ENCODE measurements around the gene HIC2.
"Not testable (repeated sequence)": the region's sequence is repeated elsewhere in the genome, so short reads cannot be mapped to it uniquely, and the experiment has no call there.

HIC2 gene

DNA sequence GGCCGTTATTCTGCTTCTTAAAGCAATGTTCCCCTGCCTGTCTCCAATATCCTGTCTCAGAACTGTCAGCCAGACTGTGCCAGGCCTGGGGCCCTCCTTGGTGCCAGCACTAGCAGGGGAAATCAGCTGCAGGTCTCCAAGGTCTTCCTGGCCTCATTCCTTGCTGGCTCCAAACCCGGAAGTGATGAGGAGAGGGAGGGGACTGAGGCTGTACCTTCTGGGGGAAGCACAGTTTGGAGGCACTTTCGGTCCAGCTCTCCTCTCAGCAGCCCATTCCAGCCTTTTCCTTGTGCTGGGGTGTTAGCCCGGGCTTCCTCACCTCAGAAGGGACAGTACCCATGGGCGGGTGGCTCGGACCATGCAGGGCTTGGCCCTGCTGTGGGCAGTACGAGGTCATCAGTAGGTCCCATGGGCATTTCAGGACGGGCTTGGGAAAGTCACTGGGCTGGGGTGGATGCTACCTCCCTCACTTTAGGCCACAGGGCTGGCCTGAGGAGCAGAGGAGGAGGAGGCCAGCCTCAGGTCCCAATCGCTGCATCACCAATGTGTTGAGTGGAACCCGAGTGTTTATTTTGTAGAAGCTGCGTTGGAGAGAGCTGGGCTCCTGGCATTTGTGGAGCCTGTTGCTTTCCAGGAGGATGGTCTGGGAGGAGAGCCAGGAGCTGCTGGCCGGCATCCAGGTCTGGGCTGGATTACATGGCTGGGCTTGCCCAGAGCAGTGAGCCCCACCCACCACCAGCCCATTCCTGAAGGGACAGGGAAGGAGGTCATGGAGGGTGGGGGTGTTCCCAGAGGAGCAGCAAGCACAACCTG is 19.0 kb downstream of the HIC2 start:
- DNase-seq = not testable (repeated sequence)

DNA sequence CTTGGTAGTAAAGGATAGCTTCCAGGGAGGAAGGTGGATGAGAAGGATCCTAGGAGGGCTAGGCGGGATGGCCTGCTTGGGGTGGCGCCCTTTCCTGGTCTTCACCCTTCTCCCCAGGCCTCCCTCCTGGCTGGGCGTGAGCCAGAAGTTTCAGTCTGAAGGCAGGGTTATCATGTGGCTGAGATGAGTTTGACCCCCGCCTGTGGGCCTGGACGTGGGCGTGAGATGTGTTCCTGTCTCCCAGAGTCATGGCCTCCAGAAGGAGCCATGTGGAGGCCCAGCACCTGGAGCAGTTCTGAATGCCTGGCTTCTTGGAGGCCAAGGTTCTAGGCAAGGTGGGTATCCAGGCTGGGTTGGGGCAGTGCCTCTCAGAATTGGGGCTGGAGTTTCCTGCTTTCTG is 20.8 kb downstream of the HIC2 start:
- not testable (repeated sequence) for DNase-seq

DNA sequence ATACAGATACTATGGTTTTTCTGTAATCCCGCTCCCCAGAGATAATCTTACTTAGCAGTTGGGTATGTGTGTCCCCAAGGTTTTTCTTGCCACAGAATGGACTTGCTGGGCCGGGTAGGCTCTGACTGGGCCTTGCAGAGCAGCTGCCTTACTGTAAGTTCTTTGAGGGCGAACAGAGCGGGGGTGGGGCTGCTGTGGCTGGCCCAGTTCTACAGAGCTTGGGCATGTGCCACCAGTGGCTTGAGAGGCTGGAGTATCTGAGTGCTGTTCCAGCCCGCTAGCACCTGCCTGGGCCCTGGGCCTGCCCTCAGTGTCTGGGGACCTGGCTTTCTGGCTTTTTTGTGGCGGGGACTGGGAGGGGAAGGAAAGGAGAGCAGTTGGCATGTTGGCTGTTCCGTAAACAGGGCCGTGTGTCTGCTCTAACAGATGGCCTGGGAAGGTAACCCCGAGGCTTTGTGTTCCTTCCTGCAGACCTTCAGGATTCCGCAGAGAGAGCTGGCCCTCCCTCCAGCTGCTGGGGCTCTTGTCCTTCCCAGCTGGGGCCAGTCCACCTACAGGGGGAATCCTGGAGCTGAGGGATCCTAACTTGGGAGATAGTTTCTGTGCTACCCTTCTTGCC is 23.0 kb downstream of the HIC2 start:
- not testable (repeated sequence) for DNase-seq

DNA sequence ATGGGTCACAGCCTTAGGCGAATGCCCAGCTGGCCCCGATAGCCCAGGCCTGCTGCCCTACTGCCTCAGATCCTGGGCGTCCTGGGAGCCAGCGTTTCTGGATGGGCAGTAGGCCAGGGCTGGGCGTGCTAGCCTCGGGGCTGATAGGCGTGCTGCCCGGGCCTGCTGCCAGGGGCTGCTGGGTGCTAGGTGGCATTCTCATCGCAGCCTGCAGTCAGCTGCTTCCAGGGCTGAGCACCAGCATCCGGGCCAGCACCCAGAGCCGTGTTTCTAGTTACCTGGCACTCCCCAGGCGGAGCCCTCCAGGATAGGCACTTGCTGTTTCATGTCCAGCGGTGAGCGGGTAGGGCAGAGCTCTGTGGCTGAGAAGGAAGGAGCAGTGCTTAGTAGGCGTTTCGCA is 23.5 kb downstream of the HIC2 start:
- DNase-seq = not testable (repeated sequence)

DNA sequence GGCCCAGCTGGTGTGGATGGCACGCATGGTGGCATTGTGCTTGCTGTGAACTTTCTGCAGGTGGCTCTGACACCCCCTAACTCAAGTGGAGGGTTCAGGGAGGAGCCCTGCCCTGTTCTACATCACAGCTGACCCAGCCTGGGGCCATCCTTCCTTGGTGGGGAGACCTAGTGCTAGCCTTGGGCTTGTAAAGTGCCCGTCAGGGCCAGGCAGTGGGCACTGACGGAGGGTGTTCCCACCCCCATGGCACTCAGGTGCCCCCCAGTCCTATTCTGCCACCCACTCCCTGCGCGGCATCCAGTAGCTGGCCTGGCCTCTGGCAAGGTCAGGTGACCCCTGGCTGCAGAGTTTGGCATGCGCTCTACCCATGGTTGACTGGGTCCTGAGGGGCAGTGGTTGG is 24.0 kb downstream of the HIC2 start:
- DNase-seq = not testable (repeated sequence)

DNA sequence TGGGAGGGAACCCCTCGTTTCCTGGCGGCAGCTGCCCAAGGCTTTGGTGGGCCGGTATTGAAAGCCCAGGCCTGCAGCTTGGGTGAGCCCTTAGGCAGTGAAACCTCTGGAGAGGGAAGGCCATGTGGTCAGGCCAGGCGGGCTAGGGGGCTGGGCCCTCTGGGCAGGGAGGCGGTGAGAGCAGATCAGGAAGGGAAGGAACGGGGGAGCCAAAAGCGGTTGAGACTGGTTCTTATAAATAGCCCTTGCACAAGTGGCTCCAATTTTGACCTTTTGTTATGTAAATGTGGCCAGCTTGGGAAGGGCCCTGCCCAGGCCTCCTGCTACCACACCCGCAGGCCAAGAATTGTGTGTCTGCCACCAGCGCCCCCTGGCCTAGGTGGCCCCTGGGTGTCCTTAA is 25.0 kb downstream of the HIC2 start:
- not testable (repeated sequence) for DNase-seq

DNA sequence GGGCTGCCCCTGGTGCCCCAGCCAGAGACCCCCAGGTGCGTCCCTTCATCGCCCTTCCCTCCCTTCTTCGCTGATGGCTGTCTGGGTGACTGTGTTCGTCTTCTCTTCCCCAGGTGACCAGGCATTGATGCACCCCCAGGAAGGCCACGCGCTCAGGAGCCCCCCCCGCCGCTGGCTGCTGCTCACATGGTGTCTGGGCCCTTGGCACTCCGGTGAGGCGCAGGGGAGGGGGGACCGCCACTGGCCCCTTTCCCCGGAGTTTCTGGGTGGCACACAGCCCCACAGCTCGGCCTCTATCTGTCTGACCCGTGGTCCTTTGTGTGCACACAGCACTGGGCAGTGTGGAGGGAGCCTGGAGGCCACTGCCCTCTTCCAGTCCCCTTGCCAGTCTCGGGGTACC is 25.5 kb downstream of the HIC2 start:
- peak; percentile 39 for DNase-seq

DNA sequence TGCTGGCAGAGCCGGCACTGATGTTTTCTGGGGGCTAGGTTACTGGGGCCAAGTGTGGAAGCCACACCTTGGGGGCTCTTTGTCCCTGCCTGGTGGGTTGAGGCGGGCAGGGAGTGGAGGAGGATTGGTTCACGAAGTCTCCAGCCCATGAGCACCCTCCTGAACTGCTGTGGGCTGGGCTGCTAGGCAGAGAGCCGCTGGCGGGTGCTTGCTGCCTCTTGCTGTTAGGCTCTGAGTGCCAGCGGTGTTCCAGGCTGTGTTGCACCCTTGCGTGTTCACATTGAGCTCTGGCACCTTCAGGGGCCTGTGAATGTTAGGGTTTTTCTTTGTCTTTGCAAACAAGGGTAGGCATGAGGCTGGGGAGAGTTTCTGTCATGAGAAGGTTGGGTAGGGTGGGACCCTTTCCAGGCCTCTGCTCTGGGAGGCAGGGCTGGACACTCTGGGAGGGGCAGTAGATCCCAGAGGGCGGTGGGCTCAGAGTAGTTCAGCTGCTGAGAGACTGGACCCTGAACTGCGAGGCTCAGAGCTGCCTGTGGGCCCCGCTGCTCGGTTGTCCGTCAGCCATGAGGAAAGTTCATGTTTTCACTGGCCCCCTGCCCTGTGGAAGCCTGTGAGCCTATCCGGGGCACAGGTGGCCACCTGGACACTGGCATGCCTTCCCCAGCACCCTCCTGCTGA is 26.0 kb downstream of the HIC2 start:
- DNase-seq = peak; percentile 35

DNA sequence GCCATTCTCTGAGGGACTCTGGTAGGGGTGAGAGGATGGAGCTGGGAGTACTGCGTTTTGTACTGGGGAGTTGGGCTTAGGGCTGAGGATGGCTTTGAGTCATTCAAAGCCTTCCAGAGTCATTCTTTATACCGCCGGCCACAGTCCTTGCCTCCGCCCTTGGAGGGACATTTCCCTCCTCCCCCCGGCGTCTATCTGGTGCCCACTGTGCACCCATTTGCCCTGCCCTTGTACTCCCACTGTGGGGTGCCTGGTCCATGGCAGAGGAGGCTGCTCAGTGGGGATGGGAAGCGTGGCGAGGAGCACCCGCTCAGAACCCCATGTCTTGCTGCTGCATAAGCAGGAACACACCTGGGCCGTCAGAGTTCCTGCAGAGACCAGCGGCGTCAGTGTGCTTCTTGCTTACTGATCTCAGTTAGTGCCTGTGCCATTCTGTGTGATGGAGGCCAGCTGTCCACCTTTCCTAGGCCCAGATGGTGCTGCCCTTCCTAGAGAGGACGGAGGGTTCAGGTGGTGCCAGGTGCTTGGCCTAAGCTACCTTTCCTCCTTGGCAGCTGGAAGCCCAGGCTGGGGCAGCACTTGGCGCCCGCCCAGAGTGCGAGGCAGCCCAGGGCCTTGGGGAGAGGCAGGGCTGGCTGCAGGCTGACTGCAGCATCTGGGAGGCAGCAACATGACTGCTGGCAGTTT is 26.7 kb downstream of the HIC2 start:
- peak; percentile 34 for DNase-seq

DNA sequence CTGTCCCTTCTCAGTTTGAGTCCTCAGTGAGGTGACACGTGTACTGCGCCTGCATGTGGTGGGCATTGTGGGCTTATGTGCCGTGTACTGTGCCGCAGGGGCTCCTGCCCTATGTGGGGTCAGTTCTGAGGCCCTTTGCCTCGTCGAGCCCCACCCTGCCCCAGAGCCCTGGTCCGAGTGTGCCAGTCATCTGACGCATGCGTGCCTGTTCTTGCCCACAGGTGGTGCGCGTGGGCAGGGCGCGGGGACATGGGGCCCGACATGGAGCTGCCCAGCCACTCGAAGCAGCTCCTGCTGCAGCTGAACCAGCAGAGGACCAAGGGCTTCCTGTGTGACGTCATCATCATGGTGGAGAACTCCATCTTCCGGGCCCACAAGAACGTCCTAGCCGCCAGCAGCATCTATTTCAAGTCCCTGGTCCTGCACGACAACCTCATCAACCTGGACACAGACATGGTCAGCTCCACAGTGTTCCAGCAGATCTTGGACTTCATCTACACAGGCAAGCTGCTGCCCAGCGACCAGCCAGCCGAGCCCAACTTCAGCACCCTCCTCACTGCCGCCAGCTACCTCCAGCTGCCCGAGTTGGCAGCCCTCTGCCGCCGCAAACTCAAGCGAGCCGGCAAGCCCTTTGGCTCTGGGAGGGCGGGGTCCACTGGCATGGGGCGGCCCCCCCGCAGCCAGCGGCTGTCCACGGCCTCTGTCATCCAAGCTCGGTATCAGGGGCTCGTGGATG is 27.7 kb downstream of the HIC2 start:
- peak; percentile 42 for DNase-seq

DNA sequence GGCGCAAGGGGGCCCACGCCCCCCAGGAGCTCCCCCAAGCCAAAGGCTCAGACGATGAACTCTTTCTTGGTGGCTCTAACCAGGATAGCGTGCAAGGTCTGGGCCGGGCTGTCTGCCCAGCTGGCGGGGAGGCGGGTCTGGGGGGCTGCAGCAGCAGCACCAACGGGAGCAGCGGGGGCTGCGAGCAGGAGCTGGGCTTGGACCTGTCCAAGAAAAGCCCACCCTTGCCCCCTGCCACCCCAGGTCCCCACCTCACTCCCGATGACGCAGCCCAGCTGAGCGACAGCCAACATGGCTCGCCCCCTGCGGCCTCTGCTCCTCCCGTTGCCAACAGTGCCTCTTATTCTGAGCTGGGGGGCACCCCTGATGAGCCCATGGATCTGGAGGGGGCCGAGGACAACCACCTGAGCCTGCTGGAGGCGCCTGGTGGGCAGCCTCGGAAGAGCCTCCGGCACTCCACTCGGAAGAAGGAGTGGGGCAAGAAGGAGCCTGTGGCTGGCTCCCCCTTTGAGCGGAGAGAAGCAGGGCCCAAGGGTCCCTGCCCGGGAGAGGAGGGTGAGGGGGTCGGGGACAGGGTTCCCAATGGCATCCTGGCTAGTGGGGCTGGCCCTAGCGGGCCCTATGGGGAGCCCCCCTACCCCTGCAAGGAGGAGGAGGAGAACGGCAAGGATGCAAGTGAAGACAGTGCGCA is 28.4 kb downstream of the HIC2 start:
- peak; percentile 40 for DNase-seq

DNA sequence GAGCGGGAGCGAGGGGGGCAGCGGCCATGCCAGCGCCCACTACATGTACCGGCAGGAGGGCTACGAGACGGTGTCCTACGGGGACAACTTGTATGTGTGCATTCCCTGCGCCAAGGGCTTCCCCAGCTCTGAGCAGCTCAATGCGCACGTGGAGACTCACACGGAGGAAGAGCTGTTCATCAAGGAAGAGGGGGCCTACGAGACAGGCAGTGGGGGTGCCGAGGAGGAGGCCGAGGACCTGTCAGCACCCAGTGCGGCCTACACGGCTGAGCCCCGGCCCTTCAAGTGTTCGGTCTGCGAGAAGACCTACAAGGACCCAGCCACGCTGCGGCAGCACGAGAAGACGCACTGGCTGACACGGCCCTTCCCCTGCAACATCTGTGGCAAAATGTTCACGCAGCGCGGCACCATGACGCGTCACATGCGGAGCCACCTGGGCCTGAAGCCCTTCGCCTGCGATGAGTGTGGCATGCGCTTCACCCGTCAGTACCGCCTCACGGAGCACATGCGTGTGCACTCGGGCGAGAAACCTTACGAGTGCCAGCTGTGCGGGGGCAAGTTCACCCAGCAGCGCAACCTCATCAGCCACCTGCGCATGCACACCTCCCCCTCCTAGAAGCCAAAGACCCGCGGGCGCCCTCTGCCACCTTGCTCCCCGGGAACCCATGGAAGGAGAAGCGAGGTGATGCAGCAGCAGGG is 29.1 kb downstream of the HIC2 start:
- DNase-seq = peak; percentile 41

DNA sequence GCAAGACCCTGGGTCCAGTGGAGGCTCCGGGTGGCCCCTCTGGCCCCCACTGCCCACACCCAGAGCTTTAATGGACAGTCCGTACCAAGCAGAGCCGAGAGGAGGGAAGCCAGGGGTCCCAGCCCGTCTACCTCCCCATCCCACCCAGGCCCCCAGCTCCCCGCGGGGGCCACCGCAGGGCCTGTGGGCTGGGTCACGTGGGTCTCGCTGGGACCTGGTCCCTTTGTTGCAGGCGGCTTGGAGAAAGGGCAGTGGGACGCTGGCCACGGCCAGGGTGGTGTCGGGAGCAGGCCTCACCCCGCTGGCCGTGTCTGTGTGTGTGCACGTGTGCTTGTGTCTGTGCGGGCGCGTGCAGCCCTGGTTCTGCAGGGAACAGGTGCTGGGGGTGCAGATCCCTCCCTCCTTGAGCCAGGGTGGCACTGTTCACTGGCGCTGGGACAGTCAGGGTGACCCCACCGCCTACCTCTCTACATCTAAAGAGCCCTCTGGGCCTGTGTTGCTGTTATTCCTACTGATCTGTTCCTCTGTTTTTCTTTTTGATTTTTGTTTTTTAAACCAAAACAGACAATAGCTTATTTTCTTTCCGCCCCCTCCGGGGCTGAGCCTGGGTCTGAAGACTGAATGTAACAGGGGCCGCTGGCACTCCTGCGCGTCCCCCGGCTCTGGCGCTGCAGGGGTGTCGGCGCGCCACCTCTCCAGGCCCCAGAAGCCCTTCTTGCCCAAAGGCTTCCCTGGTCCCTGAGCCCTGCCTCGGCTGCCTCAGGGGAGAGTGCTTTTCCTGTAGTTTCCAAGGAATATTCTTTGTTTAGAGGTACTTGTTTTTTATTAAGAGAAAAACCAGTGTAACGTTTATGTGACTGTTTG is 29.9 kb downstream of the HIC2 start:
- DNase-seq = peak; percentile 40

DNA sequence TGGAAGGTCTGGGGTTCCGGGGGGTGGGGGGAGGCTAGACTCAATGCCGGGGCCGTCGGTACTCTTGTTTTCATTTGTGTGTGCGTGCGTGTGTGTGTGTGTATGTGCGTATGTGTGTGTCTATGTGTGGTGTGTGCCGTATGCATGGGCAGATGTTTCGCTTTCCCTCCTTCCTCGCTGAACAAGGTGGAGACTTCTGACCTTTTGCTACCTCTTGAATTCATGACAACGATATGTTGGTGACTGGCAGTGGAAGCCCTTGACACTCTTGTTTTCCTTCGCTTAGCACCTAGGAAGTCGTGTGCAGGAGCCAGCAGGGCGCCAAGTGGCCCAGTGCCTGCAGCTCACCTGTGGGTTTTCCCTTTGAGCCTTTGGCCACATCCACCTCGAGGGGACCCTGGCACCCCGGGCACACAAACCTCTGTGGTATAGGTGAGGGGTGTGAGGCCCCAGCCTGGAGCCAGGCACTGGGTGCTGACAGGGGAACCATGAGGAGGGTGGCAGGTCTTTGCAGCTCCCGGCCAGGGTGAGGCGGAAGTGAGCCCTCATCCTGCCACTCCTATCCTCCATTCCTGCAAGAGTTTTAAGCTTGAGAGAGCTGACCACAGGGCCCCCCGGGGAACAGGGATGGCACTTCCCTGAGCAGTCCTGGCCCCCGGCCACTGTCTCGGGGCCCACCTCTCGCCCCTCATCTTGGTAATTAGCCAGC is 30.7 kb downstream of the HIC2 start:
- DNase-seq = peak; percentile 51

DNA sequence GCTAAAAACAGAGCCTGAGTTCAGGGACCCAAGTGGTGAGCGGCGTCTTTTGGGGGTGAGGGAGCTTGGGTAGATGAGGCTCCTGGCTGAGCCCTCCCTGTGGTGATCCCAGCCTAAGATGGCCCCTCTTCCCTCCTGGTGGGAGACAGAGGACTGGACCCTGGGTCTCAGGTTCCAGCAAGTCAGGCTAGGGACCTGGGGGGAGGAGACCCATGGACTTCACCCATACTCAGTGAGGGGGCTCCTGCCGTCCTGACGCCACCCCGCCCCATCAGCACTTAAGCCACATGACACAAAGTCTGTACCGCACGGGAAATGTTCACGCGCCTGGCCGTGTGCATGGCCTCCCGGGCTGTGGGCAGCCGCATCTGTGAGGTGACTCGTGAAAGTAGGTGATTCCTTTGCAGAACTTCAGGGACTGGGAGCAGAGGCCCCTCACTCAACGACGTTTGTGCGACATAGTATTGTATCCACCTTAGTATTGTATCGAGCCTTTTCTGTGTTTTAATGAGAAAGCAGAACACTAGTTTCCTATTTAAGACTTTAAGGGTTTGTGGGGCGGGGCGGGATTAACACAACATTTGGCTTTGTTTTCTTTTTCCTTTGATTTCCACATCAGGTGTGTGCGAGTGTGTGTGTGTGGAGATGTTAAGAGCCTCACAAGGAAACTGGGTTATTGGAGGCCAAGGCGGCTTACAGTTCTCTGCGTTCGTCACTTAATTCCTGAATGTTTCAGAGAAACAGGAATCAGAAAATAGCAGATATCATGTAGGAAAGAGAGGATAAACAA is 31.7 kb downstream of the HIC2 start:
- DNase-seq = peak; percentile 25

DNA sequence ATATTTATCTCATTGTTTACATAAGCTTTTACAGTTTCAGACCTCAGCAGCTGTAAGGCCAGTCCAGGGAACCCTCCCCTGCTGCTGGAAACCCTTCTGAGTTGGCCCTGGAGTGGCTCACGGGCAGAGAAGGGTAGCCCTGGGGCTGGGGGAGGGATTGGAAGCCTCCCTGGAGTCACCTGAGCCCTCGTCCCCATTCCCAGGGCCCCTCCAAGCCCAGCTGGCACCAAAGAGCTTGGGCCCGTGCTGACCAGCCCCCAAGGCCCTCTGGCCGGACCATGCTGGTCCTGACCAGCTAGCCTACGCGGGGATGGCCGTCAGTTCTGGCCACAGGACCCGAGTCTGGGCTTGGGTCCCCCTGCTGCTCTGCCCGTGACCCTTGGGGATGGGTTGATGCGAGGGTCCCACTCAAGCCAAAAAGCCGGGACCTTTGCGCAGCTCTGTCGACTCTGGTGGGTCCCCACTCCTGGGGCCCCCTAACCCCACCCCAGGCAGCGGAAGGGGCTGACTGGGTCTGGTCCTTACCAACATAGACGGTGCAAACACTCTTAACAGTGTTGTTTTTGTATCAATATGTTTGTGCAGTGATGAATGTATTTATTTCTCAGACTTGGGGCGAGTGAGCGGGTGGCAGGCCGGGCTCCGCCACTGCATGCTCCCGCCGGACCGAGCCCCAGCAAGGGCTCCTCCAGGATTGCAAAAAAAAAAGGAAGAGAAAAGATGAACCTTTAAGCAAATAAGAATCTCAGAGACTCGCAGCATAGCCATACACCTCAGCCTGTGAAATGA is 32.6 kb downstream of the HIC2 start:
- no peak for DNase-seq

DNA sequence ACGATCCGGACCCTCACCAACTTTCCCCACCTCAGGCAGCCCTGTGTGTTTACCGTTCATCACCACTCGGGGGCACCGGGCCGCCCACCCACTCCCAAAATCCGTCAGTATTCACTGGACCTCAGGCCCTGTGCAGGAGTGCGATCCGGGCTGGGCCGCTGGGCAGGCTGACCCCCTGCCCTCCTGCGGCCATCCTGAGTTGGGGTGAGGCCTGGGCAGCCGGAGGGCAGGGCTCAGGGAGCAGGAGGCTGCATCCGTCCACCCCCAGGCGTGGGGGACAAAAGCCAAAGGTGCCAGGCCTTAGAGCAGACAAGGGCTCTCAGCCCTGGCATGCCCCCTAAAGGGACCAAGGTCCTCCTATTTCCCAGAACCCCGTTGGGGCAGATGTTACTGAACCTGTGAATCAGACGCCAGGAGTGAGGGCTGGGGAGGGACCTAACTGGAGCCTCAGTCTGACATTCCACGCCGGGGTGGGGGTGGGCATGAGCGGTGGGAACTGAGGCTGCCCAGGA is 33.2 kb downstream of the HIC2 start:
- peak; percentile 39 for DNase-seq

Measured in activated CD8-positive, alpha-beta memory T cell treated with anti-CD3 and anti-CD28 coated beads, Interleukin-2, amount 50 U/mL, for 48 hours (primary cell).